HG02678 (cell line): Measurements from ENCODE around the gene MRPS7.
"Not testable (repeated sequence)": the region's sequence is repeated elsewhere in the genome, so short reads cannot be mapped to it uniquely, and the experiment has no call there.

Experiments used
- ATAC-seq: cut with Tn5 transposase; IDR thresholded peaks from one replicate; pipeline ENCODE4 v1.9.1; 2021; ENCODE audit warnings: mild to moderate bottlenecking, moderate library complexity; ENCODE audit not compliant: unreplicated experiment

Gene MRPS7

DNA sequence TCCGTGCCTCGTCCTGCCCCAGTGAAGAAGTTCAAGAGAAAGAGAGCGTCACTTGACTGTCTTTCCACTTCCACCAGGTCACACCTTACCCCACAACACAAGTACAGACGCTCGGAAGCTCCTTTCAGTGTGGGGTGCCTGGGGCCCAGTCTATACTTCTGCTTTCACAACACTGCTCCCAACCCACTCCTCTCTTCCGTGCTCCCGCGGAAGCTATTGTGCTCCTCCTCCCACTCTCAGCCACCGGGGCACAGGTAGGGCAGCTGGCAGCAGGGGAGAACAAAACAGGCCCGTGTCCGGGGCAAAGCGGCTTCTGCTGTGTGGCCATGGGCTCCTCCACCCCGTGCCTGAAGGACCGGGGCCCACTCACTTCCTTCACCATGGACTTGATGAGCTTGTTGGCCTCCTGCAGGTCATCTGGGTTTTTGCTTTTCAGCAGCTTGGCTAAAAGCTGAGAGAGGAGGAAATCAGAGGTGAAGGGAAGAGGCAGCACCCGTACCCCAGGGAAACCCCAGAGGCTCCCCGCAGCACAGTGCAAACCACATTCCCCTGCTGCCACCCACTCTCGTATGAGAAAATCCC lies 19.1 kb upstream of the MRPS7 start:
- no peak for ATAC-seq

DNA sequence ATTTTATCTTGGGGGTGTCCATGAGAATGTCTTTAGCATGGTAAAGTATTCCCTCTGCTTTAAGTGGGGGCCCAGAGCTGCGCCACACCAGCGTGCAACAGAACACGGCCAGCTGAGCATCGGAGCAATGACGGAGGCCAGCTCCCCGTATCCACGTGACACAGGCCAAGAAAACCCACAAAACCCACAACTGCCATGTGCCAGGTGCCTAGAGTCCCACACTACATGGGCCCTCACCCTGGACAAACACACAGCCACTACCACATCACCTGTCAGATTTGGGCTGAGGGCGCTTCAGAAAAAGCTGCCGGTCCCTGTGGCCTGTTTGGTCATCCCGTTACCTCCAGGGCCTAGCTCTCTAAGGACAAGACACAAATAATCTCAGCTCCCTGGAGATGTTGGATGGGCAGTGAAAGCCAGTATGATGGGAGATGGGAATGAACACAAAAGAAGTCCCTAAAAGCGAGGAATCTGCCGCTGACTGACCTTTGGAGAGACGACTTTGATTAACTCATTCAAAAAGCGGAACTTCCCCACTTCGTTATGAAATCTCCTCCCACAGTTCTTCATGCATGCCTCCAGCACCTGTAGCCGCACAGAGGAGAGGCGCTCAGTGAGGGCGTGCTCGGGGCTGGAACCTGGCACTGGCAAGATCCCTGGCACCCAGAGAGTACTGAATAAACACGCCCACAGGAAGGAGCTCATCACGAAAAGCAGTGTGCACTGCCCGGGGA lies 17.4 kb upstream of the MRPS7 start:
- ATAC-seq = no peak

DNA sequence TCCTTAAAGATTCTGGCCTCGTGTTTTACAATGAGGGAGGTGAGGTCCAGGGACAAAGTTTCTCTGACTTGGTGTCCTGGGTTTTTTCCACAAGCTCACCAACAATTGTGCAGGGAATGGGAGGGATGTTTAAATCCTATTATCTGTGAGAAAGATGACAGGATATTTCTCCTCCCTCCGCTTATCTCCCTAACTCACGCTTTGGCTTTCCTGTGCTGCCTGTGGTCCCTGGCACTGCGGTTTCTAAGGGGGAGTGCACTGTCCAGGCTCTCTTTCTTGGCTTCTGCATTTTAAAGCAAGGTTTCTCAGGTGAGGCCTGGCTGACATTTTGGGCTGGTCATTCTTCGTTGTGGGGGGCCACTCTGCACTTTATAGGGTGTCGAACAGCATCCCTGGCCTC lies 16.7 kb upstream of the MRPS7 start:
- ATAC-seq = no peak

DNA sequence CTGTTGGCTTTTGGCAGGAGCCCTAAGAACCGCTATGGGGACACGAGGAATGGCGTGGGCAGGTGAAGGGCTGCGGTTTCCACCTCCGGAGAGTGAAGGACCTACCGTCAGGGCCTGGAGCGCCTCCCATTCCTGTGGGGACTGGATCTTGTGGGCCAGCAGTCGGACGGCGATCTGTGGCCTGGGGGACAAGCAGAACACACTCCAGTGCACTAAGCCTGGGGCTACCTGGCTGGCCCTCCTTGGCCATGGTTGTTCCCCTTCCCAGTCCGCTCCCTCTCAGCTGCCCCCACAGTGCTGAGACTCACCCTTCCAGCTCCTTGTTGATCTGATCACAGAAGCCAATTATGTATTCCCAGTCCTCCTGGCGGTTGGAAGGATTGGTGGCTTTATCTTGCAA lies 15.3 kb upstream of the MRPS7 start:
- ATAC-seq = no peak

DNA sequence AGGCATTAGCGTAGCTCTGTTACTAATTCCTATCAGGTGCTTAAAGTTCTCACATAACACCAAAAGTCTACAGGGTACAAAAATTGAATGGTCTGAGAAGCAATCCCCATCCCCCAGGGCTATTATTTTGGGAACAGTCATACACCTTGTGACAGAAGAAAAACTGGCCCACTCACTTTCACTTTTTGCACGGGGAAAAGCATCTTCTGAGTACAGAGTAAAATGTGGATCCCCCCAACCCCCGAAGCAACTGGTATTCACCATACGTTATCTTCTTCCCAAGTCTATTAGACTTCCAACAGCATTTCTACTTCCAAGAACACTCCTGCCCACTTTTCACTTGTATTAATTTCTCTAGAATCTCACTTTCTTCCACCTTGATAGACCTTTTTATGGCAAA lies 12.1 kb upstream of the MRPS7 start:
- ATAC-seq = no peak

DNA sequence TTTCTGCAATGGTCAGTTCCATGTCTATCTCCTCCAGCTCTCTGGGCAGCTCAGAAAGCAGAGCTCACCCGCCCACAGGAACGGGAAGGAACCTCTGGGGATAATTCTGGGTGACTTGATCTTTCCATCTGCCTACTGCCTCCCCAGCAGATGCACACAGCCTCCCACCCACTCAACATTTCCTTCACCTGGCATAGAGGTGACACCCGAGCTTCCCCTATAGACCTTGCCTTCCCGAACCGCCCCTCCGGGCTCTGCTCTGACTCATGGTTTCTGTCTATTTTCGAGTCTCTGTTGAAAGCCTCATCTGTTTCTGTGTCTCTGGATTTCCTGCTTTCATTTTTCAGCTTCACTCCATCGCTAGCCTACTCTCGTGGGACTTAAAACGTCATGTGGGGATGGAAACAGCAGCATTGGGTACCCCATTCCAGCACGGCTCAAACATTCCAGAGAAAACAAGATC lies 11.6 kb upstream of the MRPS7 start:
- ATAC-seq = peak; percentile 87

DNA sequence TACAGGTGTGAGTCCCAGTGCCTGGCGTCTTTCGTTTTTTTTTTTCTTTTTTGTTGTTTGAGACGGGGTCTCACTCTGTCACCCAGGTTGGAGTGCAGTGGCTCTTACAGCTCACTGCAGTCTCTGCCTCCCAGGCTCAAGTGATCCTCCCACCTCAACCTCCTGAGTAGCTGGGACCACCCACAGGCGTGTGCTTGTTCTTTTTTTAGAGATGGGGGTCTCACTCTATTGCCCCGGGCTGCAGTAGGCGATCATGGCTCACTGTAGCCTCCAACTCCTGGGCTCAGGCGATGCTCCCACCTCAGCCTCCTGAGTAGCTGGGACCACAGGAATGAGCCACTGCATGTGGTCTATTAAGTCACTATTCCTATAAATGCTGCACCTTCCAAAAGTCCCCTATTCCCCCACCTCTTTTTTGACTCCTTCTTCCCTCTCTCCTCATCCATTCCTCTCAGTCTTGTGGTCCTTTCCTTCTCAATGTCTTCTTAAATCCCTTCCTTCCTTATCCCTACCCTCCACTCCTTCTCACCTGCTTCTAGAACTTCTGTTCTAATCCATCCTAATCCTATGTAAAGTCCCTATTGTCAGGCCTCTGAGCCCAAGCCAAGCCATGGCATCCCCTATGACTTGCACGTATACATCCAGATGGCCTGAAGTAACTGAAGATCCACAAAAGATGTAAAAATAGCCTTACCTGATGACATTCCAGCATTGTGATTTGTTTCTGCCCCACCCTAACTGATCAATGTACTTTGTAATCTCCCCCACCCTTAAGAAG lies 9.5 kb upstream of the MRPS7 start:
- no peak for ATAC-seq

DNA sequence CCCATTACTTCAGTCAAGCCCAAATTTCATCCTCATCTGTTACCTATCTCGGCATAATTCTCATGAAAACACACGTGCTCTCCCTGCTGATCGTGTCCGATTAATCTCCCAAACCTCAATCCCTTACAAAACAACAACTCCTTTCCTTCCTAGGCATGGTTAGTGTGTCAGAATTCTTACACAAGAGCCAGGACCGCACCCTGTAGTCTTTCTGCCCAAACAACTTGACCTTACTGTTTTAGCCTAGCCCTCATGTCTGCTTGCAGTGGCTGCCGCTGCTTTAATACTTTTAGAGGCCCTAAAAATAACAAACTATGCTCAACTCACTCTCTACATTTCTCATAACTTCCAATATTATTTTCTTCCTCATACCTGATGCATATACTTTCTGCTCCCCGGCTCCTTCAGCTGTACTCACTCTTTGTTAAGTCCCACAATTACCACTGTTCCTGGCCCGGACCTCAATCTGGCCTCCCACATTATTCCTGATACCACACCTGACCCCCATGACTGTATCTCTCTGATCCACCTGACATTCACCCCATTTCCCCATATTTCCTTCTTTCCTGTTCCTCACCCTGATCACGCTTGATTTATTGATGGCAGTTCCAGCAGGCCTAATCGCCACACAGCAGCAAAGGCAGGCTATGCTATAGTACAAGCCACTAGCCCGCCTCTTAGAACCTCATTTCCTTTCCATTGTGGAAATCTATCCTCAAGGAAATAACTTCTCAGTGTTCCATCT lies 5.6 kb upstream of the MRPS7 start:
- ATAC-seq = not testable (repeated sequence)

DNA sequence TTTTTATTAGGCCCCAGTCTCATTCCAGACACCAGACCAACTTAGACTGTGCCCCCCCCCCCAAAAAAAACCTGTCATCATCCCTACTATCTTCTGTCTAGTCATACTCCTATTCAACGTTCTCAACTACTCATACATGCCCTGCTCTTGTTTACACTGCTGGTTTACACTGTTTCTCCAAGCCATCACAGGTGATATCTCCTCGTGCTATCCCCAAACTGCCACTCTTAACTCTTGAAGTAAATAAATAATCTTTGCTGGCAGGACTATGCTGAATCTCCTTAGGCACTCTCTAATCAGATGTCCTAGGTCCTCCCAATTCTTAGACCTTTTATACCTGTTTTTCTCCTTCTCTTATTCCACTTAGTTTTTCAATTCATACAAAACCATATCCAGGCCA lies 4.5 kb upstream of the MRPS7 start:
- not testable (repeated sequence) for ATAC-seq

DNA sequence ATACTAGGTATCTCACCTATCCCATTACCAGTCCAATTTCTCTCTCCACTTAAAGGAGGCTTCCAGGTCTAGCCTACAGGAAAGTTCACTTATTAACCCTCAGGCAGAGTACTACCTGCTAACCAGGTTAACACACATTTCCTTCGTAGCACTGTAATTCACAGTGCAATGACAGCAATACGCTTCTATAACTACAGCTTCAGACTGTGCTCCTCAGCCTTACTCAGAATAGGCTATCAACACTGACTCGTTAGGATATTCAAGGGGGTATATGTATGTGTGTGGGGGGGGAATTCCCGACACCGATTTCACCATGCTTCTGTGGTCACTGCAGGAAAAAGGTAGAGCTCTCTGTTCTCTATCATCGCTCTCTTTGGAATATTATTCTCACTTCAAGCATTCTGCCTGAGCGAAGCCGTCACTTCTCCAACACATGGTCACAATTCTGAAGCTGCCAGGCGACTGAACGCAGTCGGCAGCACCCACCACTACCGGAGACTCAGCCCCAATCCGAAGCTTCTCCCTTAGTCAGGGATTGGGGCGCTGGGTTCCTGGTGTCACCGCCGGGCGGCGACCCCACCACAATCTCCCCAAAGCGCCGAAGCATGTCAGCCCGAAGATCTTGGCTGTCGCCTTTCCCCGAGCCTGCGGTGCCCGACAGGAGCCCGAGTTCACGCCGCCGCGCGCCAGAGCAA lies 891 bp upstream of the MRPS7 start:
- peak; percentile 16 for ATAC-seq

DNA sequence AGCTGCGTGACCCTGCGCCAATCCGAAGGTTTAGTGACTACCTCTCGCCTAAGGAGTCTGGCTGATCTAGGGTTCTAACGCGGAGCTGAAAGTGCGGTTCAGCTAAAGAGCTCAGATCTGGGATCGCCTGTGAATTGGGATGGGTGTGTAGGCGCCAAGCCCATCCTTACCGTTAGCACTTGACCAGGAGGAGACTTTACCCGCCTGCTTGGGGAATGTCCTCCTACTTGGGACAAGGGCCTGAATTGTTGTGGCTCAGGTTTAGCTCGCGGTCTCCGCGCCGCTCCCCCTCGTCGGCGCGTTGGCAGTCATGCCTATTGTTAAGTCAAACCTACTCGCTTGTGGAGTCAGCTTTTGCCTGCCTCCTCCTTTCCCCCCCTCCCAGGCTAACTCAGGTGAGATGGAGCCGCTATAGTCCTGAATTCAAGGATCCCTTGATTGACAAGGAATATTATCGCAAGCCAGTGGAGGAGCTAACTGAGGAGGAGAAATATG lies 480 bp downstream of the MRPS7 start:
- ATAC-seq = no peak

DNA sequence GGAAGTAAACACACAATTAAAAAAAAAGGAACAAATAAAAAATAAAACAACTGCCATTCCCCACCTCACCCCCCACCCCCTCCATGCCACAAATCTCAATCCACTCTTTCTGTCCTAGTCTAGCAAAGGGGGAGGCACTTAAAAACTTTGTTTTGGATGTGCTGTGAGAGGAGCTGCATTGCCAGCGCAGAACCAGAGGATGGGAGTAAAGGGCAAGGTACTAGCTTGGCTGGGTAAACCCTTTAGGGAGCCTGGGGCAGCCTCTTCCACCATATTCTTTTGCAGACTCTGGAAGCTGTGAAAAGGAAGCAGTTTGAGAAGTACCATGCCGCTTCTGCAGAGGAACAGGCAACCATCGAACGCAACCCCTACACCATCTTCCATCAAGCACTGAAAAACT lies 1.4 kb downstream of the MRPS7 start:
- ATAC-seq = no peak

DNA sequence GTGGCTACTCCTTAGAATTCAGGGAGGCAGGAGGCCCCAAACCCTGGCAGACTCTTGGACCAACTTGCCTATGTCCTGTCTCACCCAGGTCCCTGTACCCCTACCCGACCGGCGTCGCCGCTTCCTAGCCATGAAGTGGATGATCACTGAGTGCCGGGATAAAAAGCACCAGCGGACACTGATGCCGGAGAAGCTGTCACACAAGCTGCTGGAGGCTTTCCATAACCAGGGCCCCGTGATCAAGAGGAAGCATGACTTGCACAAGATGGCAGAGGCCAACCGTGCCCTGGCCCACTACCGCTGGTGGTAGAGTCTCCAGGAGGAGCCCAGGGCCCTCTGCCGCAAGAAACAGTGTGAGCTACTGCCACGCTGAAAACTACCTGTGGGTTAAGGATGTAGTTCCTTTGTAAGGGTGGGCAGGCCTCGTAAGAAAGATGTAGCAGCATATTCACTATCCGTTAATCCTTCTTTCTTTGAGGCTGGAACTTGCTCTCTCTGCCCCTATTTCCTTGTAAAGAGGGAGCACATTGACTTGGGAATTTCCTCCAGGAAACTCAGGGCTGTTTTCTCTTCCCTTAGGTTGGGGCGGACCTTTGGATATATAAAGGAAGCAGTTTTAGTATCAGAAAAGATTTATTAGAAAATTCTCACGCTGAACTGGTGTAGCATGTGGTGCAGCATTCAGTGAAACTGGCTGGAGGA lies 4.1 kb downstream of the MRPS7 start:
- no peak for ATAC-seq

DNA sequence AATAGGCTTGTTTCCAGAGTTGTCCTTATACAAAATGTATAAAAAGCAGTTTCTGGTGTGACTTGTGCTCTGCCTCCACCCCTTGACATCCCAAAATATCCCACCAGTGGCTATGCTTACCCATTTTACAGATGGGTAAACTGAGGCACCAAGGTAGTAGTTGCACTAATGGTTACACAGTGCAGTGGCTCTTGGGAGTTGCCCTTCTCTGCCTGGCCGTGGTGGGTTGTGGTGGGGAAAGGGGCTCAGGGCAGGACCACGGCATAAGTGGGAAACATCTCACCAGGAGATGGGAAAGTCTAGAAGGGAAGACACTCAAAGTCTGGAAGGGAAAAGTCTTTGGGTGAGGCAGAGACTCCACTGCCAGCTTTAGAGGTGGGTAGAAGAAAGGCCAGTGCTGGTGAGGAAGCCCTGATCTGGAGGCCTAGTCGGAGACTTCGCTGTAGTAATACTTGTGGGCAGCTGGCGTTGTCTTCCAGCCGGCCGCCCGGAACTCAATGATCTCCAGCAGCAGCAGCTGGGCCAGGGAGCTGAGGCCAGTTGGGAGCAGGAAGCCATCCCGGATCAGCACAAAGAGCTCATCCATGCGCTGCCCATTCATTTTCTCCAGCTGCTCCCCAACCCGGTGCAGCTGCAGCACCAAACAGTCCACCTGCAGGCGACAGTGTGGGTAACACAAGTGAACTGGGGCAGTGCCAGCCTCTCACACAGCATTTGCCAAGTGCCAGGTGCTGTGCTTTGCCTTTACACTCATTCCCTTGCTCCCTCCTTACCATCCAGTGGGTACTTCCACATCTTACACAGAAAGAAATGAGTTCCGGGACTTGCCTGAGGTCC lies 4.9 kb downstream of the MRPS7 start:
- no peak for ATAC-seq

DNA sequence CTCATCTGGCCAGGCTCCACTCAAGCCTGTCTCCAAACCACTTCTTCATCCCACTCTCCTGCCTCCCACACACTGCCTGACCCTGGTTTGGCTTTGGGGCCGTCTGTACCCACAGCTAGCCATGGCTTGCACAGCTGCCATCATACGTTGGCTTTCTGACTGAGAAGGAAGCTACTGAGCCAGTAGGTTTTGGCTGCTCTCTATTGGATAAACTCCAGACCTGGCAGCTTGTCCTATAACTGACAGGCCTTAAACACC lies 5.4 kb downstream of the MRPS7 start:
- no peak for ATAC-seq

DNA sequence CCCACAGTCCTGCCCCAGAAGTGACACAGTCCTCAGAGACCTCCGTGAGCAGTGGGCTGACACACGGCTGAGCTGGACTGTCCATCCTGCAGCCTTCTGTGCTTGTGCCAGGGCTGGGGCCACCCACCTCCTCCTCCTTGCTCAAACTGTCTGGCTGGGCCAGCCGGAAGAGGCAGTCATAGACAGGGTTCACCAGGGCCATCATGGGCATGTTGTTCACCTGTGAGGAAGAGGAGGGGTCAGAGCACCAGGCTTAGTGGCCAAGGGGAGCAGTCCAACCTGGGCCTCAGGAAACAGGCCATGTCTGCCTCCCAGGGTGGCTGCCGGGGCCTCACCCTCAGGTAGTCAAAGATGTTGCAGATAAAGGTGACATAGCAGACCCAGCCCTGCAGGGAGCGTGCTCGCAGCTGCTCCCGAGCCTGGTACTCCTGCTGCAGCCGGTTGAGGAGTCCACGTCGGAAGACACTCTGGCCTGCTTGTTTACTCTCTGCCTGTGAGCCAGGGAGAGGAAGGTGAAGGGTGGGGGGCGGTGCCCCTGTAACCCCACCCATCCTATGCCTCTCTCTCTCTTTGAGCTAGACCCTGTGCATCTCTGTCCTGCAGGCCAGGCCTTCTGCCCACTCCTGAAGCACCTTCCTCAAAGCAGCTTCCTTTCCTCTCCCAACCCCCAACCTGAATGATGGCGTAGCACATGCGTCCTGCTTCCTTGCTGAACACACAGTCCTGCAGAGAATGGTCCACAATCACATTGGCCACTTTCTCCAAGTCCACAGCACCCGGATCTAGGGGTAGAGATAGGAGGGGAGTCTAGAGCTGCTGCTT lies 5.9 kb downstream of the MRPS7 start:
- ATAC-seq = no peak

DNA sequence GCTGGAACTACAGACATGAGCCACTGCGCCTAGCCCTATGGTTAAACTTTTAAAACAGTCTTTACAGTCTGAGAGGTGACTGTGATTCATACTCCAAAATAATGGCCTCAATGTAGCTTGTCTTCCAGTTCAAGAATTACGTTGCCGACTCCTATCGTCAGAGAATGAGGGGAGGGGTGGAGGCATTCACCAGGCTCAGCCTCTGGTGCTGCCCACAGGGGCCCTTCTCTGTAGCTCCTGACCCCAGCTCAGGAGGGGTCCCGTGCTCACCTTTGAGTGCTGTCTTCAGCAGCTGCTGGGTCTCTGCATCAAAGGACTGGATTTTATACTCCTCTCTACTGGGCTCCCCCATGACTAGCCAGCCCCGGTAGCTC lies 8.2 kb downstream of the MRPS7 start:
- no peak for ATAC-seq

DNA sequence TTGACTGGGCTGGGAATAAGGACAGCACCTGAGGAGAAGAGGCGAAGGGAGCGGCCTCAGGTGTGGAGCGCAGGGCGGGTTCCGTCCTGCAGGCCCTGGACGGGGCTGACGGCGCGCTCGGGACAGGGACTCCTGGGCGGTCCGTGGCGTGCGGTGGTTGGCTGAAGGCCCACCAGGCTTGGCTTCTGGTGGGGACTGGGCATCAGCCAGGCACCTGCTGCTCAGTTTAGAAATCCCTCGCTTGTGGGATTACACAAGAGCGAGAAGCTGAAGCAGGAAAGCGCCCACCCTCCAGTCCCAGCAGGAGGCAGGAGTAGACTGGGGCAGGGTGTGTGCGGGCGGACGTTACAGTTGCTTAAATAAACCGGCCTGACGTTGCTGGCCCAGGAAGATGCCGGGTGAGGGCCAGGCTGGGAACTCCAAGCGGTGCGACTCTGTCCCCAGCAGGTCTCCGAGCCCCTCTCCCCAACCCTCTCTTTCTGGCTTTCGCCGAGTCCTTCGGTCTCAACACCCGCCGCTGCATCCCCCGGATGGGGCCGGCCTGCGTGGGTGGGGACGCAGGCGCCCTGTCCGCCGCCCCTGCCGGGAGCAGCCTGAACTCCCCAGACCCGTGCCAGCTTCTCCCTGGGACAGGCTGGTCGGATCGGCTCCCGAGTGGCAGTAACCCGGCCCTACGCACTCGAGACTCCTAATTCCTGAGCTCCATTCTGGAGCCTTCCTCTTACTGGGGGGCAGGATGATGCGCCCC lies 8.7 kb downstream of the MRPS7 start:
- peak; percentile 36 for ATAC-seq
